ENCODE measurements around the gene ADSL.

DNA sequence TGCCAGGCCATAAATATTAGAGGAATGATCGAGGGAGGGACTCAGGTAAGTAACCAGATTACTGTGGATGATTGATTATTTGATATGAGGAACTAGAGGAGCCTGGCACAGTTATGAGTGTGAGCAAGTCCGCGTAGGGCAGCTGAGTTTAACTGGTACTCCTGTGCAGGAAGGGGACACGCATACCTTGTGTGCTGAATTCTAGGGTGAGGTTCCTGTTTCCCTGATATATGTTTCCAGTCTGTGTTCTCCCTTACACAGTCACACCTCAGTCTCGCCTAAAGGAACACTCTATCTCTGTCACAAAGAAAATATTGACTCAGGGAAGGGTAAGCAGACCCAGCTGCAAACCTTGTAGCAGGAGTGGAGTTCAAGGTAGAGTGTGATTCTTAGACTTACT, 41.4 kb downstream of the ADSL start:
- TF ChIP-seq, protein P1, sequence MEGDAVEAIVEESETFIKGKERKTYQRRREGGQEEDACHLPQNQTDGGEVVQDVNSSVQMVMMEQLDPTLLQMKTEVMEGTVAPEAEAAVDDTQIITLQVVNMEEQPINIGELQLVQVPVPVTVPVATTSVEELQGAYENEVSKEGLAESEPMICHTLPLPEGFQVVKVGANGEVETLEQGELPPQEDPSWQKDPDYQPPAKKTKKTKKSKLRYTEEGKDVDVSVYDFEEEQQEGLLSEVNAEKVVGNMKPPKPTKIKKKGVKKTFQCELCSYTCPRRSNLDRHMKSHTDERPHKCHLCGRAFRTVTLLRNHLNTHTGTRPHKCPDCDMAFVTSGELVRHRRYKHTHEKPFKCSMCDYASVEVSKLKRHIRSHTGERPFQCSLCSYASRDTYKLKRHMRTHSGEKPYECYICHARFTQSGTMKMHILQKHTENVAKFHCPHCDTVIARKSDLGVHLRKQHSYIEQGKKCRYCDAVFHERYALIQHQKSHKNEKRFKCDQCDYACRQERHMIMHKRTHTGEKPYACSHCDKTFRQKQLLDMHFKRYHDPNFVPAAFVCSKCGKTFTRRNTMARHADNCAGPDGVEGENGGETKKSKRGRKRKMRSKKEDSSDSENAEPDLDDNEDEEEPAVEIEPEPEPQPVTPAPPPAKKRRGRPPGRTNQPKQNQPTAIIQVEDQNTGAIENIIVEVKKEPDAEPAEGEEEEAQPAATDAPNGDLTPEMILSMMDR (IDR thresholded peaks at IDR 0.05) = no peak
- TF ChIP-seq POLR2A (IDR thresholded peaks at IDR 0.05) = no peak
